T-helper 2 cell (primary cell): Measurements from ENCODE around the gene CEMIP2.

ENCODE experiments used
- DNase-seq, 5 experiments: peaks; one replicate each; pipeline versions ENCODE4 v3.0.0 to v3.0.0-alpha.2; 2012 to 2022

CEMIP2 gene

GRCh38 chr9:71746758-71747125 lies 21.6 kb downstream of the CEMIP2 start:
- DNase-seq = no peak

DNA sequence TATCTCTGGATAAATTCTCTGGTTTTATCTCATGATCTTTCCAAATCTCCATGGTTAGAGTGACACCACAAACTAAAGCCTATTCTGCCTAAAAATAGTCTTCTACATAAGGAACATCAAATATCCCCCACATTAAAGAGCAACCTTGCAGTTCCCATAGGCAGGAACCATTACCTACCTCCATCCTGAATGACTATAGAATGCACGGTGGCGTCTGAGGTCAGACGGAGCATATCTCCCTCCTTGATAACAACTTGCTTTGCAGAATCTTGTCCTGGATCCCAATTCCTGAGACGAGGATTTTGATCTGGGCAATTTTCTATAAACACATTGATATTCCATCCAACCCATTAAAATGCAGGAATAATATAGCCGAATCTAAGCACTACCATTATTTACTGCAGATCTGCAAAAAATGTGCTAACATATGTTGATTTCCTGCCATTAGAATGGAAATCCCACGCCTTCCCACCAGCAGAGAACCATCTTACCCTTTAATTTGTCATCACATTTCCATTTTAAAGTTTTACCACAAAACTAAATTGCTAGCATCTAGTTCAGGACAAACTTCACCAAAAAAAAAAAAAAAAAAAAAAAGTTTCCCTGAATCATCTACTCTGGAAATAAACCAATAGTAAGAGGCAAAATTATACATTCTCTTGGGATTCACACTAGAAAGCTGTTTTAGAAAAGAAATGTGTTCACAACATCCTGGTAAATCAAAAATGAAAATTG lies 22.1 kb downstream of the CEMIP2 start:
- no peak for DNase-seq

- no peak for DNase-seq
Measured at GRCh38 chr9:71744754-71745521, 23.4 kb downstream of the CEMIP2 start.

DNA sequence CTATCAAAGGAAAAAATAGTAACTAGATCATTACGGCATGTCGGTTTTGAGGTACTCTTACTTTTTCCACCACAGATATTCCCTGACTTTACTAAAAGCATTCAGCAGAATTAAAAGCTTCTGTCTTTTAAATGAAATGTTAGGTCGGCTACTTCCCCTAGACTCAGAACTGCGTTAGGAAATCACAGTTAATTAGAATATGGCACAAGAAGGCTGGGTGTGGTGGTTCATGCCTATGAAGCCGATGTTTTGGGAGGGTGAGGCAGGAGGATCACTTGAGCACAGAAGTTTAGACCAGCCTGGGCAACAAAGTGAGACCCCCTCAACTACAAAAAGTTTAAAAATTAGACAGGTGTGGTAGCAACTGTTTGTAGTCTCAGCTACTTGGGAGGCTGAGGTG lies 24.4 kb downstream of the CEMIP2 start:
- DNase-seq = no peak

DNA sequence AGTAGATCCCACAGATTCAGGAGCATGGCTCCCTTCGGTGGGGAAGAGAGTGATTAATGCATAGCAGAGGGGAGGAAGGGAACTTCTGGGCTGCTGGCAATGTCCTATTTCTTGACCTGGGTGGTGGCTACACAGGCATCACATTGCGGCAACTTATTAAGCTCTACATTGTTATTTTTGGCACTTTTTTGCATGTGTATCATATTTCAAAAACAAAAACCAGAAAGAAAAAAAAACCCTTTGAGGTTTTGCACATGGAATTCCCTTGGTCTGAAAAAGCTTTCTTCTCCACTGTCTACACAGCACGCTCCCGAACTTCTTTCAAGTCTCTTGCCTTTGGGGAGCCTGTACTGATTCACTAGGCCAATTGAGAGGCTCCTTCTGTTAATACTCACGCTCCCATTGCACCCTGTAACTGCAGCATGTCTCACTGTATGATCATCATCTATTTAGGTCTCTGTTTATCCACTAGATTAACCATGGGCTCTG lies 25.1 kb downstream of the CEMIP2 start:
- DNase-seq = no peak

- DNase-seq = no peak
Measured at GRCh38 chr9:71742703-71743102, 25.6 kb downstream of the CEMIP2 start.

DNA sequence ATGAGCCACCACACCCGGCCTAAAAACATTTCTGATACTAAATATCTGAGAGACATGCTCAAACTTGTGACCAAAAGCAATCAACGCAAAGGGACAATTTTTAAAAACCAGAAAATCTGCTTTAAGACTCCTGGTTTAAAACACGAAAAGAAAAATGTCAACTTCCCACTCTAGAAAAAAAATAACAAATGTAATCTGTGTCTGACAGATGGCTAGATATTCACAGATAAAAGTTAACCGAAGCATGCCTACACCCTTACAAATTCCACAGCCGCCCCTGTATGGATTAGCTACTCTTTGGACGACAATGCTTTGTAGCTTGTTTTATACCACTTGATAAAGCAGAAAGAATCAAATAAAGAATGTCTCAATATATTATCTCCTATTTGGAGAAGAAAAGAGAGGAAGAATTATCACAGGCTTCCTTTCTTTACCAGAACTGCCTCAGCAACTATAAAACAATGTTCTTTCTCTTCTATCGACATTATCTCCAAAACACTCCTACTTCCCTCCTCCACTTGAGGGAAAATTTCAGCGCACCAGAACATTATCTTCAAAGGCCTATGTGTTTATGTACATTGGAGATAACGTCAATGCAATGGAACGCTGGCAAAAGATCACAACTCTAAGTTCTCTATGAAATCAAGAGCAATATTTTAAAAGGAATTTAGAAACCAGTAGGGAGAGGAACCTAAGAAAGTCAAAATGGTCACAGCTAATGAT lies 26.2 kb downstream of the CEMIP2 start:
- no peak for DNase-seq

- no peak for DNase-seq
Measured at GRCh38 chr9:71740199-71740598, 28.1 kb downstream of the CEMIP2 start.

DNA sequence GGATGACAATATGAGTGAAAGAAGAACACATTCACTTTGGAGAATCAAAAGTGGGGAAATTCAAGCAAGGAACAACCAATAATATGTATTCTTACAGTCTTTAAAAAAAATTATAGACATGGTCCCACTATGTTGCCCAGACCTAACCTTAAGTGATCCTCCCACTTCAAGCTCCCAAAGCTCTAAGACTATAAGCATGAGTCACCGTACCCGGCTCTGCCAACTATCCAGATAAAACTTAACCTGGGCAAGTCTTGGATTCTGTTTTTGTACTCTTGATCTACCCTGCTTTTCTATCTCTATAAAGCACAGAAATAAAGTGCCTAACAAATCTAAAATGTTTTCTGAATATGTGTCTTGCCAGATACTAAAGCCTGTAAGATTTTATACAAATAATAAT lies 30.9 kb downstream of the CEMIP2 start:
- no peak for DNase-seq

DNA sequence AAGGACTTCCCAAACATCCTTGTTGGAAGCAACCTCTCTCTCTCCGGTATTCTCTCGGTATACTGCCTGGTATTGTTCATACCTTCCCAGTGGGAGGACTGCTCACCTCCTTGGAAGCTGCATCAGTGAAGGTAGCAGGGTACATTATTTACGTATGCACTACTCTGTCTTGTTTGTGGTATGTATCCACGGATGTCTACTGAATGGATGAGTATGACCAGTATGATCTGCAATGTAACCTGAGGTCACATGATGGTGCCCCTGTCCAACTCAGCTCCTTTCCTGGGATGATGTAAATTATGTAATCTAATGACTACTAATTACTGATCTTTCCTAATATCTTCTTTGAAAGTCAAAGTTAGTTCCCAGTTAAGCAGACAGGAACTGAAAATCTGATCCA lies 32.1 kb downstream of the CEMIP2 start:
- no peak for DNase-seq

GRCh38 chr9:71734950-71735349 lies 33.4 kb downstream of the CEMIP2 start:
- no peak for DNase-seq

- DNase-seq = no peak
Measured at GRCh38 chr9:71733176-71733575, 35.1 kb downstream of the CEMIP2 start.

GRCh38 chr9:71729816-71730526 lies 38.3 kb downstream of the CEMIP2 start:
- DNase-seq = no peak

DNA sequence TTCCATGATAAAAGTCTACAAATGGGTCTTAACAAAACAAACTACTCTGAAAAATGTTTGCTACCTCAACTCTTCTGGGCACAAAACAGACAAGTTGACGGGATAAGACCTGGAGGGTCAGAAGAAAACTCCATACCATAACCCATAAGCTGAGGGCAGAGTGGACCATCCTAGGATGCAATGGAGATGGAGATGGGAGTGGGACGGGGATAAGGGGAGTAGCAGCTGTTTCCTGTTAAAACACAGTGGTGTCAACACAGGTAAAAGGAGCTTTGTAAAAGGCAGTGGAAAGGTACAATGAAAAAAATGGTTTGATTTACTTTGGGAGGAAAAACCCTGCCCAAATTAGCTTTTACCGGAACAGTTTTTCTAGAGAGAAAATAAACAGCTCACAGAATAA lies 41.6 kb downstream of the CEMIP2 start:
- DNase-seq = no peak

- no peak for DNase-seq
Measured at GRCh38 chr9:71725590-71726338, 42.5 kb downstream of the CEMIP2 start.

- DNase-seq = no peak
Measured at GRCh38 chr9:71721855-71722254, 46.5 kb downstream of the CEMIP2 start.

GRCh38 chr9:71719562-71719961 lies 48.8 kb downstream of the CEMIP2 start:
- DNase-seq = no peak

DNA sequence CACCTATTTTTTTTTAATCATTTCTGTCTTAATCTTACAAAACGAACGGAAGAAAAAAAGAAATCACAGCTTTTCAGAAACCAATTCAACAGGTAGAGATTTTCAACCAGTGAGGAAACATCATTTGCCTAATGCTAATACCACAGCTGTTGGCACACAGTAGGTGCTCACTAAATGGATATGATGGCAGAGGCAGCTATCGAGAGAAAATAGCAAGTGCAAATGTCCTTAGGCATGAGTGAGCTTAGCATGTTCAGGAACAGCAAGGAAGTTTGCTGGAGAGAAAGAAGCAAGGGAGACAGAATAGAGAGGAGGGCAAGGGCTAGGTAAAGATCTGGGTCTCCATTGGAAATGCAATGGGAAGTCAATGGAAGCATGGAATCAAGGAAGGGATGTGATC lies 49.2 kb downstream of the CEMIP2 start:
- DNase-seq = no peak

- no peak for DNase-seq
Measured at GRCh38 chr9:71716138-71716909, 52.0 kb downstream of the CEMIP2 start.

DNA sequence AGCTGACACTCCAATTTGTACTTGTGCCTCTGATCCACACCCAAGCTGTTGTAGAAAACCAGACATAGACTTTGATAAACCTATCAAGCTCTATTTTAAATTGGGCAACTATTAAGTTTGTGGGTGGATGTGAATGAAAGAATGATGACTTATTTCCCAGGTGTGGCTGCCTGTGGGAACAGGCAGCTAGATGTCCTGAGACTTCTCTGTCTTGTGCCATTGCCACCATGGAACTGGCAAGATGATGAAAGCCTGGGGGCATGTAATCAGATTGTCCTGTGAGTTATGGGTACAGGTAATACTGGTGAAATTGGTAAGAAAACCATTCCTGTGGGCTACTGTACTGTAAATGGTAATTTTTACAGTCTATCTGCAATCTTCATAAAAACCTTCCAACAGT lies 57.5 kb downstream of the CEMIP2 start:
- DNase-seq = no peak

- no peak for DNase-seq
Measured at GRCh38 chr9:71710201-71710600, 58.1 kb downstream of the CEMIP2 start.
